GM10248 (cell line): ENCODE results near the gene EPC1.
"Not testable (repeated sequence)": the region's sequence is repeated elsewhere in the genome, so short reads cannot be mapped to it uniquely, and the experiment has no call there.

Experiments used
- CTCF ChIA-PET: fragments of 300-600 bp; sonication (Branson Sonifier 250); formaldehyde crosslinking; extraction: SDS; loops from one replicate; lab custom pipeline; 2021; ENCODE audit warnings: antibody characterized with exemption; lab: Yijun Ruan, JAX
- POLR2A ChIA-PET: fragments of 350-650 bp; sonication (Branson Sonifier 250); formaldehyde crosslinking; extraction: SDS; loops from one replicate; lab custom pipeline; 2020; ENCODE audit warnings: antibody characterized with exemption; lab: Yijun Ruan, JAX
- DNase-seq: peaks from one replicate; pipeline ENCODE4 v3.0.0; 2012; ENCODE audit errors: extremely low spot score
- CTCF ChIP-seq: IDR thresholded peaks from 2 replicates; pipeline ENCODE4 v1.5.1; 2012; ENCODE audit warnings: mild to moderate bottlenecking, low read depth; ENCODE audit errors: extremely low read depth, missing control alignments, control extremely low read depth

EPC1 gene, protein sequence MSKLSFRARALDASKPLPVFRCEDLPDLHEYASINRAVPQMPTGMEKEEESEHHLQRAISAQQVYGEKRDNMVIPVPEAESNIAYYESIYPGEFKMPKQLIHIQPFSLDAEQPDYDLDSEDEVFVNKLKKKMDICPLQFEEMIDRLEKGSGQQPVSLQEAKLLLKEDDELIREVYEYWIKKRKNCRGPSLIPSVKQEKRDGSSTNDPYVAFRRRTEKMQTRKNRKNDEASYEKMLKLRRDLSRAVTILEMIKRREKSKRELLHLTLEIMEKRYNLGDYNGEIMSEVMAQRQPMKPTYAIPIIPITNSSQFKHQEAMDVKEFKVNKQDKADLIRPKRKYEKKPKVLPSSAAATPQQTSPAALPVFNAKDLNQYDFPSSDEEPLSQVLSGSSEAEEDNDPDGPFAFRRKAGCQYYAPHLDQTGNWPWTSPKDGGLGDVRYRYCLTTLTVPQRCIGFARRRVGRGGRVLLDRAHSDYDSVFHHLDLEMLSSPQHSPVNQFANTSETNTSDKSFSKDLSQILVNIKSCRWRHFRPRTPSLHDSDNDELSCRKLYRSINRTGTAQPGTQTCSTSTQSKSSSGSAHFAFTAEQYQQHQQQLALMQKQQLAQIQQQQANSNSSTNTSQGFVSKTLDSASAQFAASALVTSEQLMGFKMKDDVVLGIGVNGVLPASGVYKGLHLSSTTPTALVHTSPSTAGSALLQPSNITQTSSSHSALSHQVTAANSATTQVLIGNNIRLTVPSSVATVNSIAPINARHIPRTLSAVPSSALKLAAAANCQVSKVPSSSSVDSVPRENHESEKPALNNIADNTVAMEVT

GRCh38 chr10:32346551-32347362, at the start of gene EPC1:
EPC1 (minus strand) TSS chr10:32347158; CDS start chr10:32346915, 243 bp downstream.
- DNase-seq = peak; percentile 92
- POLR2A ChIA-PET = interaction anchor here (1.0 to 1.2 kb wide), 2 partner anchors 9 to 29 kb away, joined by 4 to 5 read pairs; no protein-coding TSS in a partner anchor
- no peak for TF ChIP-seq CTCF
- CTCF ChIA-PET = interaction anchor here (0.6 to 2.7 kb wide), 27 partner anchors 9 to 297 kb away, joined by 3 to 21 read pairs (median 5); no protein-coding TSS in a partner anchor

DNA sequence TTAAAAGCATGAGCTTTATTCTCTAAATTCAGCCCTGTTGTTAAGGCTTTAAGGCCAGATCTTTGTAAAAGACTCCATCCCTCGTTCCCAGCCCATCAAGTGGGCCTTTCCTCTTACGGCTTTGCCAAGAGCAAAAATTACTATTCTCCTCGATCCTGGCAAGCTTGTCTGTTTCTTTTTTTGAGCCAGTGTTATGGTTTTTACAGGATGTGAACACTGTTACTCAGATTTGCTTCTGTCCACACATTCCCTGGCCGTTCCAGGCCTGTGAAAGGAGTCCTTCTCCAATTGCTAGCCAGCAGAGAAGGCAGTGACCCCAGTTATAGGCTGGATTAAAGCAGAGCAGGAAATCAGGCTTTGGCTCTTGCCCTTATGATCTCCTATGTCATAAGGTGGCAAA, 47.0 kb upstream of the EPC1 start:
- ChIA-PET CTCF (no interaction called here), POLR2A (no interaction called here)
- DNase-seq = no peak
- no peak for TF ChIP-seq CTCF

- CTCF ChIA-PET, DNase-seq, POLR2A ChIA-PET: not testable (repeated sequence)
These were observed 45.3 kb upstream of the EPC1 start for GRCh38 chr10:32392284-32392683.

DNA sequence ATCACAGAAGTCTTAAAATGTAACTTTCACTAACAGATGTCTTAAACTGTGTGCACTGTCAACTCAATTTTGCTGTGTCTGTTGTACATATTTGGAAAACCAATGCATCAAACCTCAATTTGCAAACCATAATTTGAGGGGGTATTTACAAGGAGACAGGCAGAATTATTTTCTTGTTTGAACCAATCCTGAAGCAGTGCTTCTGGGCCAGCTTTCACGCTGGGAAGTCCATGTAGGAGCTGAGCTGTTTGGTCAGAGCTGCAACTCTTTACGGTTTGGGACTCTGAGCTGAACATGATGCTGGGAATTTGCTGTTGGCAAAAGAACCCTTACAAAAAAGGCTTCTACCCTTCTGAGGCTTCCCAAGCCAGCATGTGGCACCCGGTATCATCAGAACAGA, 43.2 kb upstream of the EPC1 start:
- CTCF ChIA-PET = no interaction called here
- POLR2A ChIA-PET = no interaction called here
- no peak for TF ChIP-seq CTCF
- DNase-seq = no peak

- ChIA-PET POLR2A (no interaction called here), CTCF (no interaction called here)
- no peak for TF ChIP-seq CTCF
- no peak for DNase-seq
These were observed 41.5 kb upstream of the EPC1 start for GRCh38 chr10:32388258-32389027.

- DNase-seq = no peak
- CTCF ChIA-PET = interaction anchor here (0.7 to 1.6 kb wide), 2 partner anchors 8 to 38 kb away, joined by 3 read pairs; no protein-coding TSS in a partner anchor
- TF ChIP-seq CTCF = no peak
- POLR2A ChIA-PET = no interaction called here
These were observed 39.8 kb upstream of the EPC1 start for GRCh38 chr10:32386623-32387260.
